Nephron (organoid): ENCODE results near the gene CDH13.
"Not testable (repeated sequence)": the region's sequence is repeated elsewhere in the genome, so short reads cannot be mapped to it uniquely, and the experiment has no call there.

Experiments used
- H3K27ac Mint-ChIP-seq, 3 experiments: 2 replicates each; pipeline ENCODE4 v1.8.0; 2020; ENCODE audit warnings: mixed read lengths in 3 of 3, mild to moderate bottlenecking in 2 of 3, moderate library complexity in 1 of 3
- H3K27me3 Mint-ChIP-seq: 2 replicates; pipeline ENCODE4 v1.8.0; 2021; ENCODE audit warnings: low read depth, mild to moderate bottlenecking, moderate library complexity, mixed read lengths
- H3K36me3 Mint-ChIP-seq: 2 replicates; pipeline ENCODE4 v1.8.0; 2020; ENCODE audit warnings: low read depth, mixed read lengths
- H3K4me1 Mint-ChIP-seq: 2 replicates; pipeline ENCODE4 v1.8.0; 2020; ENCODE audit warnings: mixed read lengths
- H3K4me3 Mint-ChIP-seq, 3 experiments: 2 replicates each; pipeline ENCODE4 v1.8.0; 2020; ENCODE audit warnings: mild to moderate bottlenecking in 3 of 3, mixed read lengths in 3 of 3, moderate library complexity in 2 of 3
- H3K9me3 Mint-ChIP-seq: 2 replicates; pipeline ENCODE4 v1.8.0; 2020; ENCODE audit warnings: mixed read lengths
- TF ChIP-seq, protein P1 (sequence below), 3 experiments: fragments of 200-600 bp; sonication (generic); IDR thresholded peaks; one replicate each; pipeline ENCODE4 v1.5.0; 2021; ENCODE audit warnings: antibody characterized with exemption in 3 of 3; ENCODE audit not compliant: unreplicated experiment in 3 of 3

Gene CDH13

DNA sequence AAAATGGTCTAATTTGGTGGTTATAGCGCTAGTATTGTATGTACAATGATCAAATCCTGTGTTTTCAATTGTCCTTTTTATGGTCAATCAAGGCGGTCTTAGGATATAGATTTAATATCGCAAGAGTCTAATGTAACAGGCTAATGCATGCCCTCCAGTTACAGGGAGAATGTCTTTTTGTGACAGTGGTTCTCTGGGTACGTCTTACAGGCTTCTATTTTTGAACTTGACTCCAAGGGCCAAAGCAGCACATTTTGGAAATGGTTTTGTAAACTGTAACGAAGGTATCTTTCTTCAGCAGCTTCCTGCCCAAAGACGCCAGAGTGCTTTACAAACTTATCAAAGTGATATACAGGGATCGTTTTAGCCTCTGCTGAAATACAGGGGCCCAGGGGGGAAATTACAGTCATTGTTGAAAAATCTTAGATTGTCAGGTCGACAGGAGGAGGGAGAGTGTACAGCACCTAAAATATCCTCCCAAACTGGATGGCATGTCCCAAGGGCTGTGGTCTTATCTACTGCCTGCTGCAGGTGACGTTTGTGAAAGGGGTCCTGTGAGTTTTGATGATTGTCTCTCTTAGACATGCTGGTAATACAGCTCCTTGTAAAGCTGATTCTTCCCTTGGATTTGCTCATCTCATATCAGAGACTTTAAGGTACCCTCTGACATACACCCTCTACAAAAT is 288.5 kb downstream of the CDH13 start:
- H3K27ac Mint-ChIP-seq: no peak overlapping the region
- H3K9me3 Mint-ChIP-seq: no peaks in the 10 kb centered on the region
- H3K36me3 Mint-ChIP-seq: no peaks in the 10 kb centered on the region
- no peak overlapping the region for H3K4me3 Mint-ChIP-seq
- TF ChIP-seq, protein P1, sequence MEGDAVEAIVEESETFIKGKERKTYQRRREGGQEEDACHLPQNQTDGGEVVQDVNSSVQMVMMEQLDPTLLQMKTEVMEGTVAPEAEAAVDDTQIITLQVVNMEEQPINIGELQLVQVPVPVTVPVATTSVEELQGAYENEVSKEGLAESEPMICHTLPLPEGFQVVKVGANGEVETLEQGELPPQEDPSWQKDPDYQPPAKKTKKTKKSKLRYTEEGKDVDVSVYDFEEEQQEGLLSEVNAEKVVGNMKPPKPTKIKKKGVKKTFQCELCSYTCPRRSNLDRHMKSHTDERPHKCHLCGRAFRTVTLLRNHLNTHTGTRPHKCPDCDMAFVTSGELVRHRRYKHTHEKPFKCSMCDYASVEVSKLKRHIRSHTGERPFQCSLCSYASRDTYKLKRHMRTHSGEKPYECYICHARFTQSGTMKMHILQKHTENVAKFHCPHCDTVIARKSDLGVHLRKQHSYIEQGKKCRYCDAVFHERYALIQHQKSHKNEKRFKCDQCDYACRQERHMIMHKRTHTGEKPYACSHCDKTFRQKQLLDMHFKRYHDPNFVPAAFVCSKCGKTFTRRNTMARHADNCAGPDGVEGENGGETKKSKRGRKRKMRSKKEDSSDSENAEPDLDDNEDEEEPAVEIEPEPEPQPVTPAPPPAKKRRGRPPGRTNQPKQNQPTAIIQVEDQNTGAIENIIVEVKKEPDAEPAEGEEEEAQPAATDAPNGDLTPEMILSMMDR (IDR thresholded peaks at IDR 0.05; ENCODE audit: unreplicated experiment in 3 of 3): no peak
- H3K4me1 Mint-ChIP-seq: no peaks in the 10 kb centered on the region
- peaks cover 6% of the 10 kb centered on the region for H3K27me3 Mint-ChIP-seq

GRCh38 chr16:82917886-82918595 is 291.3 kb downstream of the CDH13 start:
- TF ChIP-seq, protein P1 (IDR thresholded peaks at IDR 0.05; ENCODE audit: unreplicated experiment in 3 of 3): no peak
- H3K36me3 Mint-ChIP-seq: no peaks in the 10 kb centered on the region
- H3K27me3 Mint-ChIP-seq: no peaks in the 10 kb centered on the region
- H3K9me3 Mint-ChIP-seq: peaks cover 2% of the 10 kb centered on the region
- H3K4me3 Mint-ChIP-seq: no peak overlapping the region
- H3K4me1 Mint-ChIP-seq: no peaks in the 10 kb centered on the region
- no peak overlapping the region for H3K27ac Mint-ChIP-seq

DNA sequence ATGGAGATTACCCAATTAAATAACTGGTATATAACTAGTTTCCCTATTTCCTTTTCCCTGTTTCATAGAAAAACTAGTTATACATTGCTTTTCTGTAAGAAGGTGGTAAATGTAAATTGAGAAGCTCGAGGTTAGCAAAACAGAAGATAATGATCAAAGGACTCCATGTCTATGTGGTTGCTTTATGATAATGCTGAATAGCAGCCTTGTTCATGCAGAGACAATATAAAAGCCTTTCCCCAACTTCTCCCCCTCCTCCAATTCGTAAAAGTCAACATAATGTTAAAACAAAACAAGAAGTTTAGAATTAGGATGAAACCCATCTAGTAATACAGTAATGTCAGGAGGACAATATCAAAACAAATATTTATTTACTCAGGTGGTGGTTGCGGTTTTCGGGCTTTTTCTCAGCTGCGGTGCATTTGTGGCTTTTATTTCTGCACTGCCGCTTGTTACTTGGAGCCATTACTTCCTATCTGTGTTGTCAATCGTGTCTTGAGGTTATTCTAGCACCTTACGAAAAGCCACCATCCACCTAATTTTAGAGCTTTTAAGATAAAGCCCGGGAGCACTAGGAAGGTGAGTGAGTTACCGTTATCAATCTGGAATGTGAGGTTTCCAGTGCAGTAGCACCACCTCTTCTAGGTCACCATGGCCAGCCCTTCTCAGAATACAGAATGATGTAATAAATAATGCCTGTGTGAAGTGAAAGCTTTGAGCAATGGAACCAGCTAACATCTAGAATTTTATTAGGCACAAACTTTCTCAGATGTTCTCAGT is 297.5 kb downstream of the CDH13 start:
- Mint-ChIP-seq H3K9me3 (peaks cover 2% of the 10 kb centered on the region), H3K36me3 (no peaks in the 10 kb centered on the region), H3K4me1 (no peaks in the 10 kb centered on the region), H3K27me3 (peaks cover 2% of the 10 kb centered on the region), H3K4me3 (no peak overlapping the region), H3K27ac (no peak overlapping the region)
- TF ChIP-seq, protein P1 (IDR thresholded peaks at IDR 0.05; ENCODE audit: unreplicated experiment in 3 of 3): no peak

GRCh38 chr16:82926500-82926899 is 299.7 kb downstream of the CDH13 start:
- Mint-ChIP-seq H3K4me3 (no peak overlapping the region), H3K9me3 (peaks cover 3% of the 10 kb centered on the region), H3K27me3 (peaks cover 3% of the 10 kb centered on the region), H3K27ac (no peak overlapping the region), H3K36me3 (no peaks in the 10 kb centered on the region), H3K4me1 (no peaks in the 10 kb centered on the region)
- TF ChIP-seq, protein P1 (IDR thresholded peaks at IDR 0.05; ENCODE audit: unreplicated experiment in 3 of 3): no peak

DNA sequence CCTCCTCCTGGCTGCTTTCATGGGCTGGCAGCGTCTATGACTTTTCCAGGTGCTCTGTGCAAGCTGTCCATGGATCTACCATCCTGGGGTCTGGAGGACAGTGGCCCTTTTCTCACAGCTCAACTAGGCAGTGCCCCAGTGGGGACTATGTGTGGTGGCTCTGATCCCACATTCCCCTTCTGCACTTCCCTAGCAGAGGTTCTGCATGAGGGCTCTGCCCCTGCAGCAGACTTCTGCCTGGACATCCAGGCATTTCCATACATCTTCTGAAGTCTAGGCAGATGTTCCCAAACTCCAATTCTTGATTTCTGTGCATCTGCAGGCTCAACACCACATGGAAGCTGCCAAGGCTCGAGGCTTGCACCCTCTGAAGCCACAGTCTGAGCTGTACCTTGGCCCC is 307.2 kb downstream of the CDH13 start:
- Mint-ChIP-seq H3K9me3 (peaks cover 33% of the 10 kb centered on the region), H3K4me1 (peaks cover 24% of the 10 kb centered on the region)

GRCh38 chr16:82935766-82936165 is 309.0 kb downstream of the CDH13 start:
- TF ChIP-seq, protein P1 (IDR thresholded peaks at IDR 0.05; ENCODE audit: unreplicated experiment in 3 of 3): no peak
- peaks cover 11% of the 10 kb centered on the region for H3K36me3 Mint-ChIP-seq
- no peaks in the 10 kb centered on the region for H3K27me3 Mint-ChIP-seq
- no peak overlapping the region for H3K4me3 Mint-ChIP-seq
- H3K27ac Mint-ChIP-seq: no peak overlapping the region
- H3K4me1 Mint-ChIP-seq: peaks cover 24% of the 10 kb centered on the region
- H3K9me3 Mint-ChIP-seq: peaks cover 33% of the 10 kb centered on the region

More for the DNA sequence above, 307.2 kb downstream of the CDH13 start:
- not testable (repeated sequence) for H3K27ac Mint-ChIP-seq, H3K27me3 Mint-ChIP-seq, H3K4me3 Mint-ChIP-seq
- peaks cover 11% of the 10 kb centered on the region for H3K36me3 Mint-ChIP-seq
